HG03175 (cell line): ENCODE measurements around the gene SIRPB1.
"Not testable (repeated sequence)": the region's sequence is repeated elsewhere in the genome, so short reads cannot be mapped to it uniquely, and the experiment has no call there.

Source experiments
- ATAC-seq: cut with Tn5 transposase; IDR thresholded peaks from one replicate; pipeline ENCODE4 v1.9.1; 2021; ENCODE audit warnings: mild to moderate bottlenecking, moderate library complexity; ENCODE audit not compliant: unreplicated experiment

The SIRPB1 gene

DNA sequence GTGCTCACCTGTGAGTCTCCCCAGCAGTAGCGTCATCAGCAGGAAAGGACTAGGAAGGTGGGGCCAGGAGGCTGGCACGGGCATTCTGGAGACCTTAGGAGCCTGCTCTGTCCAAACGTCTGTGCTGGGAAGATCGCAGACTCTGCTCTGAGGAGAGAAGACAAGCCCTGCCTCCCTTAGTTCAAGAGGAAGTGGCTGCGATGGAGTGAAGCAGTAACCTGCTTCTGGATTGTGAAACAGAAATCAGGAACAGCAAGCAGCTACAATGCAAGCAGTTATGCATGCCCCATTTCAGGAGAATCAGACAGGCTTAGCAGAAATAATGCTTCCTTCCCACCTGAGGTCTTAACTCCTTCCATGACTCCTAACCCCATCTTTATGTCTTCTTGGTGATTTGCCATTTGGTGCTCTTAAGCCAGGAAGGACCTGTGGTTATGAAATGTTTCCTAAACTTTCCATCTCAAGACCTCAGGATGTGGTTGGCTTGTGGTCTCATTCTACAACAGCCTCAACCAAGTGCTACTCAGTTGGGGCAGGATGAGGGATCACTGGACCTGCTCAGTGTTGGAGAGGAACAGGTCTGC, at the start of gene SIRPB1:
Gene SIRPB1, minus strand, starts transcription at position 149 of the 584 bp plus-strand sequence. Its CDS starts 65 bp downstream, at position 84.
- ATAC-seq: no peak

DNA sequence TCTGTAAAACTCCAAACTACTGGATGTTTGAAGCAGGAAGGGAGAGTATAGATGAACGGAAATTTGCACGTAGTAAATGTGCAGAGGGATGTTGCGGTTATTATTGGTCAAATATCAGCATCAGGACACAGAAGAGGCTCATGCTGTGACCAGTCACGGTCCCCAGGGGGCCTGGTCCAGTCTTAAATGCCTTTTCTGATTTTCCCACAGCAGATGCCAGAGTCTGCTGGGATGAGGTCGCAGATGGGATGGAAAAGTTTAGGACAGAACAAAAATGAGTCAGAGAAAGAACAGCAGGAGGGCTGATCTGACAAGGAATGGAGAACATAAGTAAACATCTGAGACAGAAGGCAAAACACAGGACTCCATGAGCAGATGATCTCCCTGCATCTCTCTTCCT, 49.5 kb upstream of the SIRPB1 start:
- no peak for ATAC-seq

DNA sequence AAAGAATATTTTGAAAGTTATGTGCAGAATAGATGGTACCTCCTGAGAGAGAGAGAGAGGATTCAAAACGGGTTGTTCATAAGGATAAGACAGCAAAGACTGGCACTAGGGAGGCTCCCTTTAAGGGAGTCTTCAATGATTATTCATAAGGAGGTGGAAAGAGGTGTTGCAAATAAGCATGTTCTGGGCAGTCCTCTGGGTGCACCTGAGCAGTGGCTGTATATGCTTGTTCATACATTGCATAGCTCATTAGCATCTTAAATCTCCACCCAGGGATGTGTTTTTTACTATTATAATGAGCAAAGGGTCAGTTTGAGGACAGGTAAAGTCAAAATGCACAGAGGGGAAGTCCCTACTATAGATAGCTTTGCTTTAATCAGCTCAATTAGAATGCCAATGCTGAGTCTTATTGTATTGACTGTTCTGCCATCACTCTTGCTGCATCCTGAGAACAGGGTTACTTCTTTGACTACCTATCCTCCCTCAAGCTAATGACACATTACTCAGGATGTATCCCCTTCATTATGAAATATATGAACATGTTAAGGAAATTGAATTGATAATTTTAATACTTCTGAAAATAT, 47.8 kb upstream of the SIRPB1 start:
- no peak for ATAC-seq

DNA sequence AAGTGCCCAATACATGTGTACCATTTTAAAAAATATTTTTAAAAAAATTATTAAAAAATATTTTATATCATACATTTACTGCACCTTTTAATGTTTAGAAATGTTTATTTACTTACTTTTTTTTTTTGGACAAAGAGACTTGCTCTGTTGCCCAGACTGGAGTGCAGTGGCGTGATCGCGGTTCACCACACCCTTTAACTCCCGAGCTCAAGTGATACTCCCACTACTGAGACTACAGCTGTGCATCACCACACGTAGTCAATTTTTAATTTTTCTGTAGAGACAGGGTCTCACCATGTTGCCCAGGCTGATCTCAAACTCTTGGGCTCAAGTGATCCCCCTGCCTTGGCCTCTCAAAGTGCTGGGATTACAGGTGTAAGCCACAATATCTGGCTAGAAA, 47.0 kb upstream of the SIRPB1 start:
- no peak for ATAC-seq

DNA sequence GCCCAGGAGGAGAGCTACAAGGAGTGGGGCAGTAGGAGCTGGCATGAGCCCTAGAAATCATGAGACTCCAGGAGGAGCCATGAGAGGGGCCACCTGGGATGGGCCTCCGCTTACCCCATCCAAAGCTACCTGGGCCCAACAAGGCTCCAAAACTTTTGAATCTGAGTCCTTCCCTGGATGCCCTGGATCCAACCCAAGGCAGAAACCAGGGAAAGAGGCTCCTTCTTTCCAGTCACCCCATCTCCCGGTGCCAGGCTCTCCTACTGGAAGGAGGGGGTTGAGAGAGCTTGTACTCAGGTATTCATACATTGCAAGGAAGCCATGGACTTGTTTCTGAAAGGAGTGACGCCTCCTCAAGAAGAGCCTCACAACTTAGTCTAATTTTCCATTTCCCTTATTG, 45.5 kb upstream of the SIRPB1 start:
- ATAC-seq: no peak

DNA sequence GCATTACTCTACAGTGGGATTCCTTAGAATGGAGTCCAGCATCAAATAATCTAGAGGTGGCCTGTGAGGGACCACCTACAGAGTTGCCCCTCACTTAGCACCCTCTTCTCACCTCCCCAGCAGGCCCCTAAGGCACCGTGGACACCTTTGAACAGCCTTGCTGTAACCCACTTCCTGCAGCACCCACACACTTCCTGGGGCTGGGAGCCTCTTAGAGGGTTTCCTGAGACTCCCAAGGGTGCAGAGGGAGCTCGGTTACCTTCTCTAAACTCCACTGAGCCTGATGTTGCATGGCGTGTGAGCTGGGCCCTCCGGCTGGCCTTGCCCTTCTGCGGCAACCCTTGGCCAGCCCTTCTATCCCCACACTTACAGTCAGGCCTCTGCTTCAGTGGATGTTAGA, 45.1 kb upstream of the SIRPB1 start:
- ATAC-seq: no peak

DNA sequence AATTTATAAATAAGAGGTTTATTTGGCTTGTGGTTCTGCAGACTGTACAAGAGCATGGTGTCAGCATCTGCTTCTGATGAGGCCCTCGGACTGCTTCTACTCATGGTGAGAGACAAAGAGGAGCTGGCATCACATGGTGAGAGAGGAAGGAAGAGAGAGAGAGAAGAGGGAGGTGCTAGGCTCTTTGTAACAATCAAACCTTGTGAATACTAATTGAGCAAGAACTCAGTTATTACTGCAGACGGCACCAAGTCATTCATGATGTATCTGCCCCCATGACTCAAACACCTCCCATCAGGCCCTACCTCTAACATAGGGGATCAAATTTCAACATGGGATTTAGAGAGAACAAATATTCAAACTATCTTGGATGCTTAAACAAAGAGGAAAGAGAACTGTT, 44.1 kb upstream of the SIRPB1 start:
- no peak for ATAC-seq

DNA sequence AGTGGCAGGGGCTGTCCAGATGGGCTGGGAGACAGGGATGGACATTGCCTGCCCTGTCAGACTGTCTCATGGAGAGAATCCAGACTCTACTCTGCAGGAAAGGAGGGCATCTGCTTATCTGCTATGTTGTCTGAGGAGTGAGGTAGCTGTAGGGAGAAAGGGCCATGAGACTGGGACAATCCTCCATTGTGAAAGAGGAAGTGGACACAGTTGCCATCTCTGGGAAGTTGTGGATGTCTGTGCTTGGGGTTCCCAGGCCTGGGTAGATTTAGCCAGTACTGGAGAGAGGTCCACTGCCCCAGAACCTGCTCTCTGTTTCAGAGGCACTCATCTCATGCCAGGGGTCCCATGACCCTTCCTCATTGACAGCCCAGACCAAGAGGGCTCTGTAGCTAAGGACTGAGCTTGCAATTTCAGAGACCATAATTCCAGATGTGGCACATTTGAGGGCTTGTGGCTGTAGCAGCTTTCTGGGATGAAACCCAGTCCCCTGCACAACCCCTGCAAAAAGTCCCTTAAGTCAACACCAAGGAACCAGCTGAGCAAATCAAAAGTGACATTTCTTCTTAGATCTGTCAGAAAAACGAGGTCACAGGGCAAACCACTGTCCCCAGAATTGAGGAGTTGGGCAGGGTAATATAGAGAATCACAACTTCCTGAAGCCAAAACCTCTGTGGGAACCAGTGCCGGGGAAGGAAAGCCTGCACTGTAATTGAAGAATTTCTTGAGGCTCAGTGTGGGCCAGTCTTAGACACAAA, 41.9 kb upstream of the SIRPB1 start:
- no peak for ATAC-seq

DNA sequence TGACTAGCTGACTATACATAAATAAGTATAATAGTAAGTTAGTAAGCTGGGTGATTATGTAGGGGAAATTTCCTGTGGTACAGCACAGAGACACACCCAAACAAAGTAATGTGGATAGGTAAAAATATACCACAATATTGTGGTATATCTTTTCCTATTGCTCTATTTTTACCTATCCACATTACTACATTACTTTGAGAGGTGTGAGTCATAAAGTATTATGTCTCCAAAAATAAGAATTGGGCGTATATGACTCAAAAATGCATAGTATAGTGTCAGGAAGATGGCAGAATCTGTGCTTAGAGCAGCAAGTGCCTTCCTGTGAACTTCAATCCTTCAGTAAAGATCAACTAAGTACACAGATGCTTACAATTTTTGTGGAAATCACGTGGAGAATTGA, 40.4 kb upstream of the SIRPB1 start:
- no peak for ATAC-seq

DNA sequence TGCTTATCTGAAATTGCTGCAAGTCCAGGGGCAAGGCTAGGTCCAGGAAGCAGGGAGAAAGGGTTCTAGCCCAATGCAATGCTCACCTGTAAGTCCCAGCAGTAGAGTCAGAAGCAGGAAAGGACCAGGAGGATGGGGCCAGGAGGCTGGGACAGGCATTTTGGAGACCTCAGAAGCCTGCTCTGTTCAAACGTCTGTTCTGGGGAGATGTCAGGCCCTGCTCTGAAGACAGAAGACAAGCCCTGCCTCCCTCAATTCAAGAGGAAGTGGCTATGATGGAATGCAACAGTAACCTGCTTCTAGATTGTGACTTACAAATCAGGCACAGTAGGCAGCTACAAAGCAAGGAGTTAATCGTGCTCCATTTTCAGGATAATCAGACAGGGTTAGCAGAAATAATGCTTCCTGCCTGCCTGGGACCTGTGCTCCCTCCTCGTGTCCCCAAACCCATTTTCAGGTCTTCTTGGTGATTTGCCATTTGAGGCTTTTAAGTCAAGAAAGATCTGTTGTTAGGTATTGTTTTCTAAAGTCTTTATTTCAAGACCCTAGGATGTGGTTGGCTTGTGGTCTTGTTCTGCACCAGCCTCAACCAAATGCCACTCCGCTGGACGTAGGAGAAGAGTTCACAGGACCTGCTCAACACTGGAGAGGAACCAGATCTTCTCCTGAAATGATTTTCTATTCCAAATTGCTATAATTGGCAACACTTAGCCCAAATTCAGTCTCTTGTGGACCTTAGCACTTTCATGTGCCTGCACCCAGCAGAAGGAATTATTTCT, 37.9 kb upstream of the SIRPB1 start, which contains the start of gene SIRPG:
Gene SIRPG, minus strand, starts transcription at position 224 of the 779 bp plus-strand sequence. Its CDS starts 65 bp downstream, at position 159.
- ATAC-seq: no peak

DNA sequence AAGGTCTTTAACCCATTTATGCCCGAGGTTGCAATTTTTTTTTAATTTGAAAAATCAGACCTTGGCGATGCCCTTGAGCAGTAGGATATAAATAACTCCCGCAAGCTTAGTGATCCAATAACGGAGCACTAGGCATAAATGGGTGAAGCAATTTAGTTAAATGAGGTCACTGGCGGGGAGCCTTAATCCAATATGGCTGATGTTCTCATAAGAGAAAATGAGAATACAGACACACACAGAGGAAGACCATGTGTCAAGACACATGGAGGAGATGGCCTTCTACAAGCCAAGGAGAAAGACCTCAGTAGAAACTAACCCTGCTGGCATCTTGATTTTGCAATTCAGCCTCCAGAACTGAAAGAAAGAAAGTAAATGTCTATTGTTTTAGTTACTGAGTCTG, 37.0 kb upstream of the SIRPB1 start:
- ATAC-seq: no peak

DNA sequence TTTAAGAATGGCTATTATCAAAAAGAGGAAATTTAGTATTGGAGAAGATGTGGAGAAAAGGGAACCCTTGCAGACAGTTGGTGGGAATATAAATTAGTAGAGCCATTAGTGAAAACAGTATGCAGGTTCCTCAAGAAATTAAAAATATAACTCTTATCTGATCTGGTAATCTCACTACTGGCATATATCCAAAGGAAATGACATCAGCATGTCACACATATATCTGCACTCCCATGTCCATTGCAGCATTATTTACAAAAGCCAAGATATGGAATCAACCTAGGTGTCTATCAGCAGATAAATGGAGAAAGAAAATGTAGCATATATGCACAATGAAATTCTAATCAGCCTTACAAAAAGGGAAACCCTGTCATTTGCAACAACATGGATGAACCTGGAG, 35.2 kb upstream of the SIRPB1 start:
- ATAC-seq: no peak

DNA sequence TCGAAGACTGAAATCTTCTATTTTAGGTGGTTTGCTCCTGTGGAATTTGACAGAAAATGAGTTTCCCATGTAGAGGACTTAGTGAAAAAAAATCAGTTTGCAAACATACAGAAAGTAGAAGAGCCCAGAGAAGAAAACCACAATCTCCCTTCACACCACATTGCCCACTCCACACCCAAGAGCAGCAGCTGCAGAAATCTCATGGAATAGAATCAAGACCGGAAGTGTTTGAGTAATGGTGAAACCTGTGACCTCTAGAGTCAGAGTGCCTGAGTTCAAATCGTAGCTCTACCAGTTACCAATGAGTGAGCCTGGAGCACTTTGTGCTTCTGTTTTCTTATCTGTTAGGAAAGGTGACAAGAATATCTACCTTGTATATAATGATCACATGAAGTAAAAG, 33.2 kb upstream of the SIRPB1 start:
- ATAC-seq: no peak

DNA sequence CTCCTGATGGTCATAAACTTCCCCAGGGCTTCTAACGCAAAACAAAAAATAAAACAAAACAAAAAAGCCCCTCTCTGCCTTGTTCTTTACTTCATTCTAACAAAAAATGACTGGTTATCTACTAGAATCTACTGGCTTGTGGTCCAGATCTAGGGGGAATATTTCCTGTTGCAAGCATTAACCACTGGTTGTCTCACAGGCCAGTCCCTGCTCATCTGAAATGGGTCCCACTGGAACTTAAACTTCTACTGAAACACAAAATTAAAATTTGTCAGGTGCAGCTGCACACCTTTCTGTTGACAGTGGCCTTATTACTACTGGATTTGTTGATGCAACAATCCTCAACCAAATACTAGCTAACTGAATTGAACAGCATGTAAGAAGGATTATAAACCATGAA, 32.3 kb upstream of the SIRPB1 start:
- no peak for ATAC-seq

DNA sequence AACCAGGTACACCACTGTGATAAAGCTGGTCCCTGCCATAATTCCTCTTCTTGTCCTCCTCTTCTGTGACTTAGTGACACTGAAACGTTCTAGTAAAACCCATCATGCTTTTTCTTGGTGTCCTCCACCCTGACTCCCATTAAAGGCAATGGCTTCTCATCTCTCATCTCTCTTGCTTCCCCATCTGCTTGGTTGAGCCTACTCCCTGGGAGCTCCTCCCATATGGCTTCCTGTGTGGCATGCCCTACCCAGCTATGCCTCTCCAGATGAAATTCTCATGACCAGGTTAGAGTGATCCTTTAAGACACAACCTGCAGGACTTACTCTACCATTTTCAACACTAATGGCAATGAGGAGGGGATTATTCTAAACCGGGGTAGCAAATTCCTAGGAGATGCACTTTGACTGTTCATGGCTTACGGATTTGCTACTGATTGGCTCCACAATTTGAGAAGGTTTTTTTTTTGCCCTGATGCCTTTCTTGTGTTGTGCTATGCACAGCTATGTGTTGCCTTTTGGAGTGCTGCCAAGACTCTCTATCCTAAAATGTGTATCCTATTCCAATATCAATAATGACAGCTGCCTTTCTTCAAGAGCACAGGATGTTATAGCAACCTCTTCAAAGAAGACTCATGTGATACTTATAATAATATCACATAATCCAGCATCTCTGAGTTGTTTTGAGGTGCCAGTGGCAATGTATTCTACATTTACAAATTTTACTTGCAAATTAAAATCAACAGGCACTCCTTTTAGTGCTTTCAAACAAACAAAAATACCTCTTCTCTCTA, 31.7 kb upstream of the SIRPB1 start:
- ATAC-seq: no peak

DNA sequence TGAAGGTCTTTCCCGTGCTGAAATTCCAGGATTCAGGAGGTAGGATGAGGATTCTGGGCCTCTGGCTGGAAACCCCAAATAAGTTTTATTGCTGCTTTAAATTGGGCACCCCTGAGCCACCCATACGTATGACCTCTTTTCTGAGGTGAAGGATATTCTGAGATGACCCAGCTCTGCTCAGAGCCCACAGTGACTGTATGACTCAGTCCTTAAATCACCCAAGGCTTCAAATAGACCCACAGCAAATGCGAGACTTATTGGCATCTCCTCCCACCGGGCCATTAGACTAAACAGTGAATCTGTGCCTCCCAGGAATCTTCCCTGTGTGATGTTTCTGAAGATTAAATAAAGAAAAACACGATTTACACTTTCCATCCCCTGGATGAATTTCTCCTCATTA, 28.3 kb upstream of the SIRPB1 start:
- no peak for ATAC-seq

DNA sequence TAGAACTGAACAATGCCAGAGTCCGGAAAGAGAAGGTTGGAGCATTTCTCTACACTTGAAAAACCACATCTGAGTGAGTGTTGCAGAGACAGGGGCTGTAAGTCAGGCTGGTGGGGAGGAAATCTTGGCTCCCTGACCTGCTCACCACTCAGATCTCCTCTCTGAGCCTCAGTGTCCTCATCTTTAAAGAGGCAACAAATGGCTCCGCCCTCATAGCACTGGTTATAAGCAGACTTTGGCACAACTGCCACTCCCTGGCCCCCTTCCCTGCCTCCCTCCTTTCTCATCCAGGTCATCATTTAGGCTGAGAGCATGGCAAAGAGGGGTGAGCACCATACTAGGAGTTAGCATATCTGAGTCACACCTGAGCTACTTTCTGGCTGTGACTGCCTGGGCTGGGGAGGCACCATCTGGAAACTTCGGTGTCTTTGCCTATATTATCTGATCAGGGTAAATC, 27.2 kb upstream of the SIRPB1 start:
- no peak for ATAC-seq

DNA sequence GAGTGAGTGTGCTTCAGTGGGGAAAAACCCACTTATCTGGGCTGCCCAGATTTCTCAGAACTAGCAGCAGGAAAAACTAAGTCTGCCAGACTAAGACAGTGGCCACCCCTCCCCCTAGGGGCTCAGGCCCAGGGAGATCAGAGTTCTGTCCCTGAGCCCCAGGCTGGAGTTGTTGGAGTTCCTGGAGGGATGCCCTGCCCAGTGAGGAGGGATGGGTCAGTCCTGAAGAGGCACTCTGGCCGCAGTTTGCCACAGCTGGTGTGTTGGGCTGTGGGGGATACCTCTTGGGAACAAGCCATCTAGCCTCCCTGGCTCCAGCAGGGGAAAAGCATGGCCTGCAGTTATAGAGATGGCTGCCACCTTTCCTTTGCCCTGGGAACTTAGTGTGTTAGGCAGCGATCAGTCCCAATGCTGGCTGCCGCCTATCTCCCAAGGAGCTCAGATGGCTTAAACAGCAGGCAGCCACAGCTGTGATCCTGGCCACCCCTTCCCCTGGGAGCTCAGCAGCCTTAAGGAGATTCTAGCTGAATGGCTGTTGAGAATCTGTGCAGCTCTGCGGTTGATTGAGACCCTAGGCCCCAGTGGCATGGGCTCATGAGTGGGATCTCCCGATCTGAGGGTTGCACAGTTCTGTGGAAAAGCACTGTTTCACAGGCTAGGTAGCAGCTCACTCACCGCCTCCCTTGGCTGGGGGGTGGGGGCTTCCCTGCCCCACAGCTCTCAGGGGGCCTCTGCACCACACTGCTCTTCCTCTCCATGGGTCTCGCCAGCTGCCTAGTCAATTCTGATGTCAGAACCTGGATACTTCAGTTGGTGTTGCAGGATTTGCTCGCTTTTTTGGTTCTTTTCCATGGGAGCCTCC, 24.5 kb upstream of the SIRPB1 start:
- ATAC-seq: no peak

DNA sequence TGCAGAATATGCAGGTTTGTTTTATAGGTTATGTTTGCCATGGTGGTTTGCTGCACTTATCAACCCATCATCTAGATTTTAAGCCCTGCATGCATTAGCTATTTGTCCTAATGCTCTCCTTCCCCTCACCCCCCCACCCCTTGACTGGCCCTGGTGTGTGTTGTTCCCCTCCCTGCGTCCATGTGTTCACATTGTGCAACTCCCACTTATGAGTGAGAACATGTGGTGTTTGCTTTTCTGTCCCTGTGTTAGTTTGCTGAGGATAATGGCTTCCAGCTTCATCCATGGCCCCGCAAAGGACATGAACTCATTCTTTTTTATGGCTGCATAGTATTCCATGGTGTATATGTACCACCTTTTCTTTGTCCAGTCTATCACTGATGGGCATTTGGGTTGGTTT, 18.8 kb upstream of the SIRPB1 start:
- not testable (repeated sequence) for ATAC-seq

DNA sequence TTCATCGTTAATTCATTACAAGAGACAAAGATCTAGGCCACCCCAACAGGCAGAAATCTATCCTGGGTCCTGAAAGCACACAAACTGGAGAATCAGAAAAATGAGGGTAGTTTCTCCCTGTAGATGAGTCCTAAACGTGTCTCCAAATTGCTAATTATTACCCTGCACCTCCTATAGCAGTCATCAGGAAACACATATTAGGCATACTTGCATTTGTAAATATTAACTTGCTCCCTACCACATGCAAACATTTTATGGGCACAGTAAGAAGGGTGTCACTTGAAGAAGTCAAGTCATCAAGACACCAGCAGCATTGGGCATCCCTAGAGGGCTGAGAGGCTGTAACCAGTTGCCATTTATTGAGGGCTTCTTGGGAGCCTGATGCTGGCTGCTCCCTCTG, 17.9 kb upstream of the SIRPB1 start:
- no peak for ATAC-seq
